HG02678 (cell line): ENCODE results near the gene COLEC11.
"Not testable (repeated sequence)": the region's sequence is repeated elsewhere in the genome, so short reads cannot be mapped to it uniquely, and the experiment has no call there.

ENCODE experiments used
- ATAC-seq: cut with Tn5 transposase; IDR thresholded peaks from one replicate; pipeline ENCODE4 v1.9.1; 2021; ENCODE audit warnings: mild to moderate bottlenecking, moderate library complexity; ENCODE audit not compliant: unreplicated experiment

COLEC11 gene

DNA sequence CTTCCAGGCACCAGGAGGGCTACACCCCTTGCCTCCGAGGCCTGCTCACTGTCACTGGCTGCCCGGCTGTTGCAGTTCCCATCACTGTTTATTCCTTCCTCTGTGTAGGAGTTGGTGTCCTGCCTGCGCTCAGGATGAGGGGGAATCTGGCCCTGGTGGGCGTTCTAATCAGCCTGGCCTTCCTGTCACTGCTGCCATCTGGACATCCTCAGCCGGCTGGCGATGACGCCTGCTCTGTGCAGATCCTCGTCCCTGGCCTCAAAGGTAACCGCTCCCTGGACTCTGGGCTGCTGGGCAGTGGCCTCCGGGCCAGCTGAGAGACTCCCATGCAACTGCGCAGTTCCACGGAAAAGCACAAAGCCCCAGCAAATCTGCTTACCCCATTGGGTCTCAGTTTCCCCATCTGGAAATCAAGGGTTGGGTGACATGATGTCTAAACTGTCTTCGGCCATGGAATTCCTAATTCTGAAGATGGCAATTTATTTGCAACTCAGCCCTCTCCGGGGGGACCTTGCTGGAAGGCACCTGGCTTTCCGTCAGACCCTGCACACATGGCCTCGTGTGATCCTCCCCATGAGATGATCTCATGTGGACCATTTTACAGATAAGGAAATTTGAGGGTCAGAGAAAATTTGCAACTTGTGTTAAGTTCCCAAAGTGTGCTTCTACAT is 9.4 kb downstream of the COLEC11 start:
- ATAC-seq, result no peak

- ATAC-seq, result peak; percentile 47
Measured at GRCh38 chr2:3604991-3605961, 10.4 kb downstream of the COLEC11 start.

GRCh38 chr2:3606028-3606369 is 11.1 kb downstream of the COLEC11 start:
- no peak for ATAC-seq

DNA sequence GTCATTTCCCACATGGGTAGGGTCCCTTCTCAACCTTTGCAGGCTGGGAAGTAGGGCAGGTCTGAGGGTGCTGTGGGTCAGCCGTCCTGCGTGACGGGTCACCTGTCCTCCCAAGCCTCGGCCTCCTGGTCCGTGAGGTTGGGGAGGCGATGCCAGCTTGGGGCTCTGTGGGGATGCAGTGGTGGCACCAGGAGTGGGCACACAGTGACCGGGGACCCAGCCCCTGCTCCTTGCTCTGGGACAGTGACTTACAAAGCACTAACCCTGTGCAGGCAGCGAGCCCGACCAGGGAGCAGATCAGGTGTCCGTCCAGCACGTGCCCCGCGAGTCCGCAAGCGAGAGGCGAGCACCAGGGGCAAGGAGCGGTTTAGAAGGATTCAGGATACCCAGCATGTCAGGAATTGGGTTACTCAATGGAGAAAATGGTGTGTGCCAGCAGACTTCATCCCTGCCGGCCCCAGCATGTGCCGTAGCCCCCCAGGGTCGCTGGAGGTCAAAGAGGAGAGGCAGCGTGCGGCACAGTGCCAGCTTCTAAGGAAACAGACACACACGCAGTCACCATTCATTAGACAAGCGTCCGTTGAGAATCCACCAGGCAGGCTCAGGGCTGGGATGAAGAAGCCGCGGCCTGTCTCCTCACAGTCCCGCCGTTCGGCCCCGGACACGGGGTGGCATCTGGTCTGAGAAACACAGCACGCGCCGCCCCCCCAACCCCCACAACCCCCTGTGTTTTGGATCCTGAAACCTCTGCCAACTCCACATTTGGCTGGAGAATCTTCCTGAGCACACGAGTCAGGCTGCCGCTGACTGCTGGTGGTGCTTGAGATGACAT is 11.7 kb downstream of the COLEC11 start:
- ATAC-seq, result no peak

DNA sequence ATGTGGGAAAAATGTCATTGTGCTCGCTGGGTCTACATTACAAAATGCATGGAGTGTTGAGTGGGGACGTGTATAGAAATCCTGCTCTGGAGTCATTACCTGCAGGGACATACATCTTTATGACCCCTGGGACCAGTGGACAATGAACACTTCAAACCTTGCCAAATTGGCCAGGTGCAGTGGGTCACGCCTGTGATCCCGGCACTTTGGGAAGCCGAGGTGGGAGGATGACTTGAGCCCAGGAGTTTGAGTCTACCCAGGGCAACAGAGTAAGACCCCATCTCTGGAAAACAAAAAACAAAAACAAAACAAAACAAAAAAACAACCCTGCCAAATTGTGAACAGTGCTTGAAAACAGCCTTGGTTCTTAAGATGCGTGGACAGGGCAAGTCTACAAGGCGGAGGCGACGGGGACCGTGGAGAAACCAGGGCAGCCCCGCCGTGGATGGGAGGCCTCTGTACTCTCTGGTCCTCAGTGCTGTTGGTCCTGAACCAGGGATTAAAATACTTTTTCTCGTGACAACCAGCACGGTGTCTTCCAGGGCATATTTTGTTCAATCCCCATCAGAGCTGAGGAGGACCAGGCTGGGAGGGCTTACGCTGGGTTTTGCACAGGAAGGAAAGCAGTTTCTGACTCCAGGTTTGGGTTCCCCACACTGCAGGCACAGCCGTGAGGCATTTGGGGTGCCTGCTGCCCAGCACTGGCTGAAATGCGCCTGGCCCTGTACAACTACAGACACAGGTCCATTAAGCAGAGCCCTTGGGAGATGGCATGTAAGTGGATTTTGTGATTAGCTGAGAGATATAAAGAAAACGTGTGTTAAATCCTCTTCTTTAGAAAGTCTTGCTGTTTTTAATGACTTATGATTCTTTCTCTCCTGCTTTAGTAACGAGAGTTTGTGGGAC is 13.7 kb downstream of the COLEC11 start:
- ATAC-seq, result peak; percentile 5

GRCh38 chr2:3609279-3609673 is 14.4 kb downstream of the COLEC11 start:
- peak; percentile 68 for ATAC-seq

DNA sequence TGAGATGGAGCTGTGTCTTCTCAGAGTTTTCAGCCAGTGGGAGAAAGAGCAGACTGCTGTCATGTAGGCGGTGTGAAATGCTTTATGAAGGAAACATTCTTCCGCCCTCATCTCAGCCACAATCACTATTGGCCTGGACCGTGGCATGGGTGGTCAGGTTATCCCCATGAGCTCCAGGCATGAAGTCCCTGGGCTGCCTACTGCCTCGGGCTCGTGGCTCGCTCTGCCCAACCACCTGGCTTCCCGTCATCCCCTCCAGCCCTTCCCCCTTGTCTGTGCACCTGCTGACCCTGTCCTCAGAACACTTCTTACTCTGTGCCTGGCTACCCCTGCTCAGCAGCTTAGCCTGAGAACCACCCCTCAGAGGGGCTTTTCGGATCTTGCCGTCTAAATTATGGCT is 15.5 kb downstream of the COLEC11 start:
- ATAC-seq, result no peak

DNA sequence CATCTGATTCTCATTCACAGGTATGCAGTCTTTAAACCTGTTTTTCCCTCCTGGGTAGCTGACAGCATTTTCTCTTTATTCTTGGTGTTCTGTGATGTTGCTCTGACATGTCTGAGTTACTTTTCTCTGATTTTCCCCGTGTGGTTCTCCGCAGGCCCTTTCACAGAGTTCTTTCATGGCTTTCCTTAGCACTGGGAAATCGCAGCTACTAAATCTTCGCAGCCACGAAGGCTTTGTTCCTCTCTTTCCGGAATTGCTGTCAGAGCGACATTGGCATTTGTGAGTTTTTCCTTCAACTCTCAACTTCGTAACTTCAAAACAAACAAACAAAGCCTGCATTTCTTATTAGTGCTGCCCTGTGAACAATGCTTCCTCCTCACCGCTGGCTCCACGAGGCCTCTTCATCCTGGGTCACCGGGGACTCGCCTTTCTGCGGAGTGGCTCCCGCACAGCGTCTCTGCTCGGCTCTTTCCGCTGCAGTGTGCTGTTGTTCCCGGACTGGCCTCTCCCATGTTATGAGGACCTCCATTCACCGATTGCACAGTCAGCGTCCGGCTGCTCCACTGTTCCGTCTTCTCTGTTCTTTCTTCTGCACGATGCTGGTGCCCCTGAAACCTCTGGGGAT is 16.1 kb downstream of the COLEC11 start:
- no peak for ATAC-seq

- ATAC-seq, result no peak
Measured at GRCh38 chr2:3611589-3611988, 16.7 kb downstream of the COLEC11 start.

GRCh38 chr2:3612639-3613523 is 18.0 kb downstream of the COLEC11 start:
- no peak for ATAC-seq

DNA sequence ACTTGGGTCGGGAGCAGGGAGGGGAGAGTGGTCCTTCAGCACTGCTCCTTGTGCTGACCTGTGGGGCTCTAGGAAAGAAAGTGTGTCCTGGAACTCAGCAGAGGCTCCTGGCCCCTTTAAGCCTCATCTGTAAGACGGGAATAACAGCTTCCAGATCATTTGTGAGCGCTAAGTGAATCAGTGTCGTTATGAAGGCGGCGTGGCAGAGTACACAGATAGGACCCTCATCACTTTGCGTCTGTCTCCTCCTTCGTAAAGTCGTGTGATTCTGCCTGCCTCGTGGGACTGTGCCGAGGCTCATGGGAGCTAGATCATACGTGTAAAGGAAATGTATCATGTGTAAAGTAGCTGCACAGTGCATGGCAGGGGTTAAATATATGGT is 18.6 kb downstream of the COLEC11 start:
- ATAC-seq, result no peak

DNA sequence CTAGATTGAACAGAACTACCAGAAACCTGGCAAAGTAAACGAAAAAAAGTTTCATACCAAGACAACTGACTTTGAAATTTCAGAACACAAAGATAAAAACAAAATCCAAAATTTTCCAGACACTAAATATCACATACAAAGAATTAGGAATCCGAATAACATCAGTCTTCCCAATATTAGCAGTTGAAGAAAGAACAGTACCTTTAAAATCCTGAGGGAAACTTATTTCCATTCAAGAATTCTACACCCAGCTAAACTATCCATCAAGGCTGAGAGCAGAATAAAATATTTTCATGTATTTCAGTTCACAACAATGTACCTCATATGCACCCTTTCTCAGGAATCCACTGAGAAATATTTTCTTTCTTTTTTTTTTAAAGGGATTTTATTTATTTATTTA is 19.8 kb downstream of the COLEC11 start:
- not testable (repeated sequence) for ATAC-seq

DNA sequence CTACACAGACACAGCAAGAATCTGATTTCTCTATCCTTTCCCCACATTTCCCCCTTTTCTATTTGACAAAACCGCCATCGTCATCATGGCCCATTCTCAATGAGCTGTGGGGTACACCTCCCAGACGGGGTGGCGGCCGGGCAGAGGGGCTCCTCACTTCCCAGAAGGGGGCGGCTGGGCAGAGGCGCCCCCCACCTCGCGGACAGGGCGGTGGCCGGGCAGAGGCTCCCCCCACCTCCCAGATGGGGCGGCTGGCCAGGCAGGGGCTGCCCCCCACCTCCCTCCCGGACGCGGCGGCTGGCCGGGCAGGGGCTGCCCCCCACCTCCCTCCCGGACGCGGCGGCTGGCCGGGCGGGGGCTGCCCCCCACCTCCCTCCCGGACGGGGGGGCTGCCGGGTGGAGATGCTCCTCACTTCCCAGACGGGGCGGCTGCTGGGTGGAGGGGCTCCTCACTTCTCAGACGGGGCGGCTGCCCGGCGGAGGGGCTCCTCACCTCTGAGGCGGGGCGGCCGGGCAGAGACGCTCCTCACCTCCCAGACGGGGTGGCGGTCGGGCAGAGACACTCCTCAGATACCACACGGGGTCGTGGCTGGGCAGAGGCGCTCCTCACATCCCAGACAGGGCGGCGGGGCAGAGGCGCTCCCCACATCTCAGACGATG is 20.8 kb downstream of the COLEC11 start:
- ATAC-seq, result not testable (repeated sequence)

DNA sequence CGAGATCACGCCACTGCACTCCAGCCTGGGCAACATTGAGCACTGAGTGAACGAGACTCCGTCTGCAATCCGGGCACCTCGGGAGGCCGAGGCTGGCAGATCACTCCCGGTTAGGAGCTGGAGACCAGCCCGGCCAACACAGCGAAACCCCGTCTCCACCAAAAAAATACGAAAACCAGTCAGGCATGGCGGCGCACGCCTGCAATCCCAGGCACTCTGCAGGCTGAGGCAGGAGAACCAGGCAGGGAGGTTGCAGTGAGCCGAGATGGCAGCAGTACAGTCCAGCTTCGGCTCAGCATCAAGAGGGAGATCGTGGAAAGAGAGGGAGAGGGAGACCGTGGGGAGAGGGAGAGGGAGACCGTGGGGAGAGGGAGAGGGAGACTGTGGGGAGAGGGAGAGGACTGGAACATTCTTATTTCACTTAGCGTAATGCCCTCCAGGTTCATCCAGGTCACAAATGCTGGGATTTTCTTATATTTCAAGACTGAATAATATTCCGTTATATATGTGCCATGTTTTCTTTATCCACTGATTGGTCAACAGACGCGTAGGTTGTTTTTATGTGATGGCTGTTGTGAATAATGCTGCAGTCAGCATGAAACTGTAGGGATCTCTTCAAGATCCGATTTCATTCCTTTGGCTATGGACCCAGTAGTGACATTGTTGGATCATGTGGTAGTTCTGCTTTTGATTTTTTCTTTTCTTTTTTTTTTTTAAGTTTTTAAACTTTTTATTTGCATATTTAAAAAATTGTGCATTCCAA is 21.7 kb downstream of the COLEC11 start:
- ATAC-seq, result not testable (repeated sequence)

DNA sequence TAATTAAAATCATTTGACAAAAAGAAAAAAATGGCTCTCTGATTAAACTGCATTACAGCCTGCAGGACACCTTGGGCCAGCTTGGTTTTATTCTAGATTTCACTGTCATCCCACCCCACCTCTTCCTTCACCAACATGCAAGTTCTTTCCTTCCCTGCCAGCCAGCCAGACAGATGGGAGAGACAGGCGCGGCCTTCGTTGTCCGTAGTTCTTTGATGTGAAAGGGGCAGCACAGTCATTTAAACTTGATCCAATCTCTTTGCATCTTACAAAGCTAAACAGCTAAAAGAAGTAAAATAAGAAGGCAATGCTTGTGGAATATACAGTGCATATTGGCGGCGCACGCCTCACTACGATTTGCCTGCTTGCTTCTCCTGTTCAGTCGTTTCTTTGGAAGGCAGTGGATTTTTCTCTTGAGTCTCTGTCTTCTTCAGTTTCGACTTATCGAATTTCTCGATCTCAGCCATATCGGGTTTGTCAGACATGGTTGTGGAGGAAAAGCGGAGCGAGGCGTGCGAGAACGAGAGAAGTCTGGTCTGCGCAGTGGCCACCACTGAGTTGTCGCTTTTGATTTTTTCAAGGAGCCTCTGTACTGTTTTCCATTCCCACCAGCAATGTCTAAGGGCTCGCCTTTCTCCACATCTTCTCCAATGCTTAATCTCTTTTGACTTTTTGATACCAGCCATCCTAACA is 22.4 kb downstream of the COLEC11 start:
- ATAC-seq, result no peak

DNA sequence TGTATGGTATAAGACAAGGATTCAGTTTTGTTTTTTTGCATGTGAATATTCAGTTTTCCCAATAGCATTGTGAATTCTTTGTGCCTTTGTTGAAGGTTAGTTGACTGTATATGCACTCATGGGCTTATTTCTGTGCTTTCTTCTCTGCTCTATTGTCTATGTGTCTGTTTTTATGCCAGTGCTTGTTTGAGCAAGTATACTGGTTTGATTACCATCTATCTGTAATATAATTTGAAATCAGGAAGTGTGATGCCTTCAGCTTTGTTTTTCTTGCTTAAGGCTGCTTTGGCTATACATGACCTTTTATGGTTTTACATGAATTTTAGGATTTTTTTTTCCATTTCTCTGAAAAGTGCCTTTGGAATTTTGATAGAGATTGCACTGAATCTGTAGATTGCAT is 23.5 kb downstream of the COLEC11 start:
- ATAC-seq, result no peak

DNA sequence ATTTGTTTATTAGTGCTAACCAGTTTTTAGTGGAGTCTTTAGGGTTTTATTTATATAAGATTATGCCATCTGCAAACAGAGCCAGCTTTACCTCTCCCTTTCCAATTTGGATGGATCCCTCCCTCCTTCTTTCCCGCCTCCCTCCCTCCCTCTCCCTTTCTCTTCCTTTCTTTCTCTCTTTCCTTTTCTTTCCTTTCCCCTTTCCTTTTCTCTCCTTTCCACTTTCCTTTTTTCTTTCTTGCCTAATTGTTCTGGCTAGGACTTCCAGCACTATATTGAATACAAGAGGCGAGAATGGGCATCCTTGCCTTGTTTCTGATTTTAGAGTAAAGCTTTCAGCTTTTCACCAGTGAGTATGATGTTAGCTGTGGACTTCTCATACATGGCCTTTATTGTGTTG is 24.1 kb downstream of the COLEC11 start:
- ATAC-seq, result no peak
